ENCODE data around the gene ASTL.

DNA sequence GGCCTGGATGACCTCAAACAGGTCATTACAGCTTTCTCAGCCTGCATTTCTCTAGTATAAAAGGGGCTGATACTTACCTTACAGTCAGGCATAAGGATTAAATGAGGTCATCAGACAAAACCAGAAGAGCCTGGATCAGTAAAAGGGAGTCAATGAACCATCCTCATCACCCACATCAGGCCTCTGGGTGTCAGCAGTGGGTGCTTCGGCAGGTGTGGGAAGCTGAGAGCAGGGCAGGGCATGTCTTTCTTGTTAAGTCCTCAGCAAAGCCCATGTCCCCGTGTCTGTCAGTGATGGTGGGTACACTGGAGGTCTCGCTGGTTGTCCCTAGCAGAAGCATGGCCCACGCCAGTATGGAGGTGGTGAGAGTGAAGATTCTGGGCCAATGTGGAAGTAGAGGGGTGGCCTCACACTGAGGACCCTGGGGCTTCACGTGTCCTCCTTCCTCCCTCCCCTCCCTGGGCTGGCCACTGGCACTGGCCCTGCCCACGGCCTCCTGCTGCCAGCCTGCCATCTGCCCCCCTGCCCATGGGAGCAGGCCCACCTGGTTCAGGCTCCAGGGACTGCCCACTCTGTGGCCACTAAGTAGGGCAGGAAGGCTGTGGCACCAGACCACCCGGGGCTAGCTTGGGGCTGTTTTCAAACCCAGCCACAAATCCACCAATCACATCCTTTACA is 26.3 kb downstream of the ASTL start:
- TF ChIP-seq, protein P1, sequence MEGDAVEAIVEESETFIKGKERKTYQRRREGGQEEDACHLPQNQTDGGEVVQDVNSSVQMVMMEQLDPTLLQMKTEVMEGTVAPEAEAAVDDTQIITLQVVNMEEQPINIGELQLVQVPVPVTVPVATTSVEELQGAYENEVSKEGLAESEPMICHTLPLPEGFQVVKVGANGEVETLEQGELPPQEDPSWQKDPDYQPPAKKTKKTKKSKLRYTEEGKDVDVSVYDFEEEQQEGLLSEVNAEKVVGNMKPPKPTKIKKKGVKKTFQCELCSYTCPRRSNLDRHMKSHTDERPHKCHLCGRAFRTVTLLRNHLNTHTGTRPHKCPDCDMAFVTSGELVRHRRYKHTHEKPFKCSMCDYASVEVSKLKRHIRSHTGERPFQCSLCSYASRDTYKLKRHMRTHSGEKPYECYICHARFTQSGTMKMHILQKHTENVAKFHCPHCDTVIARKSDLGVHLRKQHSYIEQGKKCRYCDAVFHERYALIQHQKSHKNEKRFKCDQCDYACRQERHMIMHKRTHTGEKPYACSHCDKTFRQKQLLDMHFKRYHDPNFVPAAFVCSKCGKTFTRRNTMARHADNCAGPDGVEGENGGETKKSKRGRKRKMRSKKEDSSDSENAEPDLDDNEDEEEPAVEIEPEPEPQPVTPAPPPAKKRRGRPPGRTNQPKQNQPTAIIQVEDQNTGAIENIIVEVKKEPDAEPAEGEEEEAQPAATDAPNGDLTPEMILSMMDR (conservative IDR thresholded peaks at IDR 0.05 in 1 of 2, IDR thresholded peaks at IDR 0.05 in 1 of 2; ENCODE audit: extremely low read depth in 1 of 2, insufficient read depth in 1 of 2, low read depth in 1 of 2, low read length in 2 of 2), result no peak
- no peak for TF ChIP-seq EZH2 (IDR thresholded peaks at IDR 0.05; ENCODE audit: borderline replicate concordance, low read length)

Data from mammary epithelial cell (primary cell).